SU-DHL-6 (cell line): ENCODE data around the gene CST6.

Experiments
- EZH2phosphoT487 ChIP-seq: fragments of 200-600 bp; sonication (generic), shearing (Covaris generic); conservative IDR thresholded peaks from 2 replicates; pipeline ENCODE4 v1.6.1; 2018; ENCODE audit warnings: mild to moderate bottlenecking, antibody characterized with exemption, low read length, moderate library complexity, mixed read lengths
- TF ChIP-seq, protein P1 (sequence below): fragments of 200-600 bp; sonication (generic); IDR thresholded peaks from one replicate; pipeline ENCODE4 v1.5.1; 2017; ENCODE audit warnings: antibody characterized with exemption, mild to moderate bottlenecking, low read length, moderate library complexity; ENCODE audit not compliant: insufficient read depth, poor library complexity, severe bottlenecking

DNA sequence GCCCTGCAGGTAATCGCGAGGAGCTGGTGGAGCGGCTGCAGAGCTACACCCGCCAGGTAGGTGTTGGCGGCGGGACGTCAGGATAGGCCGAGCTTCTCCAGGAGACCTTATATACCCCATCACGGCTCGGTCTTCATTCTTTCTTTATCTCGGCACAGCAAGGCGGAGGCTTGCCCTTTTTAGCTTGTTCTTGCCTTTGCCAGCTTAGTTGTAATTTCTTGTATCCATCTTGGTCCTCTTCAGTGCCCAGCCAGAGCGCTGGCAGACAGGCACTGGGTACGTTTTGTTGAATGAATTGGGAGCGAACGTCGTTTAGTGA, 40.8 kb downstream of the CST6 start:
- TF ChIP-seq, protein P1, sequence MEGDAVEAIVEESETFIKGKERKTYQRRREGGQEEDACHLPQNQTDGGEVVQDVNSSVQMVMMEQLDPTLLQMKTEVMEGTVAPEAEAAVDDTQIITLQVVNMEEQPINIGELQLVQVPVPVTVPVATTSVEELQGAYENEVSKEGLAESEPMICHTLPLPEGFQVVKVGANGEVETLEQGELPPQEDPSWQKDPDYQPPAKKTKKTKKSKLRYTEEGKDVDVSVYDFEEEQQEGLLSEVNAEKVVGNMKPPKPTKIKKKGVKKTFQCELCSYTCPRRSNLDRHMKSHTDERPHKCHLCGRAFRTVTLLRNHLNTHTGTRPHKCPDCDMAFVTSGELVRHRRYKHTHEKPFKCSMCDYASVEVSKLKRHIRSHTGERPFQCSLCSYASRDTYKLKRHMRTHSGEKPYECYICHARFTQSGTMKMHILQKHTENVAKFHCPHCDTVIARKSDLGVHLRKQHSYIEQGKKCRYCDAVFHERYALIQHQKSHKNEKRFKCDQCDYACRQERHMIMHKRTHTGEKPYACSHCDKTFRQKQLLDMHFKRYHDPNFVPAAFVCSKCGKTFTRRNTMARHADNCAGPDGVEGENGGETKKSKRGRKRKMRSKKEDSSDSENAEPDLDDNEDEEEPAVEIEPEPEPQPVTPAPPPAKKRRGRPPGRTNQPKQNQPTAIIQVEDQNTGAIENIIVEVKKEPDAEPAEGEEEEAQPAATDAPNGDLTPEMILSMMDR, result no peak
- TF ChIP-seq EZH2phosphoT487, result no peak
